Activated CD4-positive, alpha-beta T cell treated with anti-CD3 and anti-CD28 coated beads, Interleukin-2, amount 50 U/mL, for 24 hours (primary cell): ENCODE results near the gene GBA3.

Experiments
- DNase-seq, 2 donors: peaks; one replicate each; pipeline ENCODE4 v3.0.0-alpha.2; 2020; ENCODE audit warnings: low read depth in 1 of 2, low spot score in 1 of 2

The GBA3 gene

DNA sequence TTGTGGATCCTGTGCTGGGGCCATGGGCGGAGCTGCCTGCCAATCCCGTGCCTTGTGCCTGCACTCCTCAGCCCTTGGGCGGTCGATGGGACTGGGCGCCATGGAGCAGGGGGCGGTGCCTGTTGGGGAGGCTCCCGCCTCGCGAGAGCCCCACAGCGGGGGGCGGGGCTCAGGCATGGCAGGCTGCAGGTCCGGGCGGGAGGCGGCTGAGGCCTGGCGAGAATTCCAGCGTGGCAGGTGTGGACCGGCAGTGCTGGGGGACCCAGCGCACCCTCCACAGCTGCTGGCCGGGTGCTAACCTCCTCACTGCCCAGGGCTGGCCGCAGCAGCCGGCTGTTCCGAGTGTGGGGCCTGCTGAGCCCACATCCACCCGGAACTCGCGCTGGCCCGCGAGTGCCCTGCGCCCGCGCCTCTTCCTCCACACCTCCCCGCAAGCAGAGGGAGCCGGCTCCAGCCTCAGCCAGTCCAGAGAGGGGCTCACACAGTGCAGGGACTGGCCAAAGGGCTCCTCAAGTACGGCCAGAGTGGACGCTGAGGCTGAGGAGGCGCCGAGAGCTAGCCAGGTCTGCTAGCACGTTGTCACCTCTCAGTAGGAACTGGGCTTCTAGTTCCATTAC lies 85.9 kb downstream of the GBA3 start:
- no peak for DNase-seq

GRCh38 chr4:22780317-22780716 lies 87.6 kb downstream of the GBA3 start:
- DNase-seq = no peak

DNA sequence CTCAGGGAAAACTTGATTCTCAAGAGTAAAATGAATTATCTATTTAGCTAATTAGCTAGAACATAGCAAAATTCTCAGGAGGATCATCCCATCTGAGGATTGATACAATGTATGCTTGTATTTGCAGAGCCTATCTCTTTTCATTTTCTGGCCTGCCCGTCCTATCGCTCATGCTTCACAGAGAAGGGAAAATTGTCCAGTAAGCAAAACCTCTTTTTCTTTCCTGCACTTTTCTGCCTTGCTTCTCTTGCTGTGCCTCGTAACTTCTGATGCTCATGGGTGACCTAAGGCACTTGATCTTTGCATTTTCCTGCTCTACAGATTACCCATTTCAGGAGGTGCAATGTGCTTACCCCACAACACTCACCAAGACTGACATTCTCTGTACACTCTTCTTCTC lies 88.1 kb downstream of the GBA3 start:
- no peak for DNase-seq

- DNase-seq = no peak
These were observed 95.1 kb downstream of the GBA3 start for GRCh38 chr4:22787753-22788375.

- no peak for DNase-seq
These were observed 97.9 kb downstream of the GBA3 start for GRCh38 chr4:22790631-22791030.

DNA sequence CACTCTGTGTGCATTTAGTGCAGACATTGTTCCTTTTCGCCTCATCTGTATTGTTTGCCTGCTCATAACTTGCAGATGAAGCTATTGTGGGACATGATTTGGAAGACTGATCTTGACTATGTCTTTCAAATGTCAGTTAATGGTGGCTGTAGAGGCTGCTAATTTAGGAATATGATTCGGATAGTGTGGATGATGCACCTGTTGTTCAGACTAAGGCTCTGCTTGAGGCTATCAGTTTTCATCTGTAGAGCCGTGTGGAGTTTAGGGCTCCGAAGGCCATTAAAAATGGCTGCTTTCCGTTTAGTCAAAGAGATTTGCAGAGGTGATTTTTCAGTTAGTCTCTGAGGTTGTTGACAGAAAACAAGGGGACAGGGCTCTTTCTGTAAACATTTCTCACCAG lies 102.0 kb downstream of the GBA3 start:
- no peak for DNase-seq

- no peak for DNase-seq
These were observed 108.7 kb downstream of the GBA3 start for GRCh38 chr4:22801391-22801790.

DNA sequence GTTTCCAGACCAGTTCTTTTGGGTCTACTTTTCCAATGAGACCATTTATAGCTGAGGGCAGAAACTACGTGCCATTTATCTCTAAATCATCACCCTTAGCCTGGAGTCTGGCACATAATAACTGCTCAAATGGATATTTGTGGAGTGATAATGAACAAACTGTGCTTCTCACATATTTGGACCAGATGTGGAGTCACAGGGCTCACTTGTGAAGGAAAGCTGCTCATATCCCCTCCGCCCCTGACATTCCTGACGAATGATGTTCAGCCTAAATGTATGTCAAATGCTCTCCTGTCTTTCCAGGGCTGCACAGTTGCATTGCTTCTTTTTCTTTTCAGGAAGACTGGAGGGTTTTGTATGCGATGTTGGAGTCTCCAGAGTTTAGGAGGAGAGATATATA lies 110.1 kb downstream of the GBA3 start:
- DNase-seq = no peak

- no peak for DNase-seq
These were observed 110.8 kb downstream of the GBA3 start for GRCh38 chr4:22803512-22803911.

GRCh38 chr4:22814906-22815305 lies 122.2 kb downstream of the GBA3 start:
- no peak for DNase-seq

- no peak for DNase-seq
These were observed 131.4 kb downstream of the GBA3 start for GRCh38 chr4:22824091-22824490.

DNA sequence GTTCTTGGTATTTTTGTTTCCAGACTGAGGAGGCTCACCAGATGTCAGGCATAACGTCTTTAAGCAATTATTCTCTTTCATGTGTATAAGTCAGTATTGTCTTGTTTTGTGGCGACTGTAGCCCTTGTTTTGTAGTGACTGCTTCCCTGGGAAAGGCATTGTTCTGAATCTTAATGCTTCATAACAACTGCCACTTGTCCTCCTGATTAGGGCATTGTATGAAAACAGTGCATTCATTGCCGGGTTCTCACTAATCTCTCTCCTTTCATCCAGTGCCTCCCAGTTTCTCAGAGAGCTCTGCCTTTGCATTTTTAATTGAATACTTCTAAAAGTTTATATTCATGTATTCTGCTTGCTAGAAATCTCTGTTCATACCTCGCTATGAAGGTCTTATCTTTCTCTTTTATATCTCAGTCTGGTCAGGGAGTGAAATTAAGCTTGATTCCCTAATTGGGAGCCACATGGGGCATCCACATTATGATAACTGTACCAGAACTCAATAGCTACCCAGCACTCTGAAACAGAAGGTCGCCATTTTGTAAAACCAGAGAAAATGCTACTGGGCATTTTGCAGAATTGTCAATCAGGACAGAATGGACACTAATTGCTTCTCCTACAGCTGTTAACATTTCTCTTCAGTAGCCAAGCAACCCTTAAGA lies 149.8 kb downstream of the GBA3 start:
- DNase-seq = no peak

- DNase-seq = no peak
These were observed 155.6 kb downstream of the GBA3 start for GRCh38 chr4:22848332-22848731.

DNA sequence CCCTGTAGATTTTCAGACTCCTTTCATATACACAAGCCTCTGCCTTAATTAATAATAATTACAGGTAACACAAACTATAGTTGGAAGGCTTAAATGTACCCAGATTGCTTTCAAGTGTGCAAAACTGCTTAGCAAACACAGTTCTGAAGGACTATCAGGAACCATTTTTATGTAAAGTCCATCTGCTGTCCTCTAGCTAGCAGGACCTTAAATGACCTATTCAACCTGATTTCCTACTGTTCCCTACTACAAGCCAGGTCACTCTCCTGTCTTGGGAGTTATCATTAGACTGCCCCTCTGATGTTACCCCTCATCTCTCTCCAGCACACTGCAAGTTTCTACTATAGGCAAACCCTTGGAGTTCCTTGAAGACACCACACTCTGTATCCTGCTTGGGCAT lies 157.3 kb downstream of the GBA3 start:
- no peak for DNase-seq

DNA sequence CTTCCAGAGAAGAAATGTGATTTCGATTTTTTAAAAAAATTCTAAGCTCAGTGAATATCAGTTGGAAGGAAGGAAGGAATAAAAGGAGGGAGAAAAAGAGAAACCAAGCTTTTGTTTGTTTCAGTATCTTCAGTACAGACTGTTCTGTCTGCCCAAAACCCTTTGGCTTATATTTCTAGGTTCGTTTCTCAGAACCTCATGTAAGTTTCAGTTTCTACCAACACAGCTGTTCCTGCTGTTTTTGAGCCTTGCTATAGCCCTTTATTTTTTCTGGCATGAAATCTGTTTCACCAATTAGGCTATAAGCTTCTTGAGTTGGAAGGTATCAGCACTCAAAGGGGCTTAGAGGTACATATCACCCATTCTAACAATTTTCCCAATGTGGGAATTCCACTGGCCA lies 157.9 kb downstream of the GBA3 start:
- DNase-seq = no peak

GRCh38 chr4:22857411-22857810 lies 164.7 kb downstream of the GBA3 start:
- DNase-seq = no peak

GRCh38 chr4:22859318-22859717 lies 166.6 kb downstream of the GBA3 start:
- no peak for DNase-seq
